Measurements from ENCODE around the gene POLG.

Gene POLG

GRCh38 chr15:89334510-89335297 is at the start of gene POLG:
Gene POLG (minus strand): TSS chr15:89334824. CDS start chr15:89333754, 1,070 bp downstream.
- TF ChIP-seq CTCF (IDR thresholded peaks at IDR 0.05): no peak
- no peaks in the 10 kb centered on the region for H3K36me3 ChIP-seq (ENCODE audit: control insufficient read depth, insufficient read depth, low read length)
- H3K27ac ChIP-seq: peak within 1 kb of the TSS; percentile 75
- no peaks in the 10 kb centered on the region for H3K9me3 ChIP-seq (ENCODE audit: control insufficient read depth, low read length)
- H3K4me1 ChIP-seq: no peaks in the 10 kb centered on the region
- no peak within 1 kb of the TSS for H3K9ac ChIP-seq
- H3K79me2 ChIP-seq: peaks cover 8% of the 10 kb centered on the region
- no peaks in the 10 kb centered on the region for H3K27me3 ChIP-seq (ENCODE audit: control insufficient read depth, insufficient read depth, low read length)
- H3K4me3 ChIP-seq (ENCODE audit: low read depth, low read length): peak within 1 kb of the TSS; percentile 81
- peak within 1 kb of the TSS; percentile 87 for H3K4me2 ChIP-seq (ENCODE audit: low read length)
- H2AFZ ChIP-seq: peak within 1 kb of the TSS; percentile 75

GRCh38 chr15:89384176-89384604 is 49.6 kb upstream of the POLG start:
- H3K4me3 ChIP-seq (ENCODE audit: low read depth, low read length): no peak overlapping the region
- no peak overlapping the region for H3K9ac ChIP-seq
- H3K79me2 ChIP-seq: no peaks in the 10 kb centered on the region
- no peak for TF ChIP-seq CTCF (IDR thresholded peaks at IDR 0.05)
- no peak overlapping the region for H3K27ac ChIP-seq
- H2AFZ ChIP-seq: no peak overlapping the region
- H3K27me3 ChIP-seq (ENCODE audit: control insufficient read depth, insufficient read depth, low read length): no peaks in the 10 kb centered on the region
- no peaks in the 10 kb centered on the region for H3K9me3 ChIP-seq (ENCODE audit: control insufficient read depth, low read length)
- no peaks in the 10 kb centered on the region for H3K4me1 ChIP-seq
- H3K4me2 ChIP-seq (ENCODE audit: low read length): no peak overlapping the region
- no peaks in the 10 kb centered on the region for H3K36me3 ChIP-seq (ENCODE audit: control insufficient read depth, insufficient read depth, low read length)

- H3K9ac ChIP-seq: no peak overlapping the region
- no peak overlapping the region for H3K27ac ChIP-seq
- no peak overlapping the region for H2AFZ ChIP-seq
- H3K79me2 ChIP-seq: no peaks in the 10 kb centered on the region
- no peaks in the 10 kb centered on the region for H3K36me3 ChIP-seq (ENCODE audit: control insufficient read depth, insufficient read depth, low read length)
- no peaks in the 10 kb centered on the region for H3K27me3 ChIP-seq (ENCODE audit: control insufficient read depth, insufficient read depth, low read length)
- no peak overlapping the region for H3K4me2 ChIP-seq (ENCODE audit: low read length)
- no peak overlapping the region for H3K4me3 ChIP-seq (ENCODE audit: low read depth, low read length)
- no peaks in the 10 kb centered on the region for H3K4me1 ChIP-seq
- H3K9me3 ChIP-seq (ENCODE audit: control insufficient read depth, low read length): no peaks in the 10 kb centered on the region
- no peak for TF ChIP-seq CTCF (IDR thresholded peaks at IDR 0.05)
Measured at GRCh38 chr15:89383365-89384175, 48.9 kb upstream of the POLG start.

GRCh38 chr15:89381888-89382686 is 47.5 kb upstream of the POLG start:
- peaks cover 5% of the 10 kb centered on the region for H3K27me3 ChIP-seq (ENCODE audit: control insufficient read depth, insufficient read depth, low read length)
- H3K4me3 ChIP-seq (ENCODE audit: low read depth, low read length): no peak overlapping the region
- no peak overlapping the region for H3K27ac ChIP-seq
- no peak overlapping the region for H3K9ac ChIP-seq
- H3K79me2 ChIP-seq: no peaks in the 10 kb centered on the region
- no peak overlapping the region for H3K4me2 ChIP-seq (ENCODE audit: low read length)
- TF ChIP-seq CTCF (IDR thresholded peaks at IDR 0.05): no peak
- no peaks in the 10 kb centered on the region for H3K4me1 ChIP-seq
- no peaks in the 10 kb centered on the region for H3K36me3 ChIP-seq (ENCODE audit: control insufficient read depth, insufficient read depth, low read length)
- no peaks in the 10 kb centered on the region for H3K9me3 ChIP-seq (ENCODE audit: control insufficient read depth, low read length)
- no peak overlapping the region for H2AFZ ChIP-seq

All from parathyroid adenoma (tissue), 2 donors.